Muscle of leg (tissue), 16 donors: ENCODE results near the gene KCNG3. TPM values are rescaled to one million over a fixed set of nuclear protein-coding genes. Genes with fewer than 3 reads are reported as not detected.

Source experiments
- DNase-seq: peaks from one replicate; pipeline ENCODE4 v3.0.0; 2013
- H3K27ac ChIP-seq: one replicate; pipeline ENCODE4 v1.5.1; 2013; ENCODE audit warnings: mild to moderate bottlenecking, low read length, control low read depth
- H3K27me3 ChIP-seq: one replicate; pipeline ENCODE4 v1.6.1; 2013; ENCODE audit warnings: low read length; ENCODE audit not compliant: control insufficient read depth, insufficient read depth
- H3K36me3 ChIP-seq: one replicate; pipeline ENCODE4 v1.6.1; 2013; ENCODE audit warnings: low read length; ENCODE audit not compliant: control insufficient read depth, insufficient read depth
- H3K4me1 ChIP-seq: one replicate; pipeline ENCODE4 v1.6.1; 2013; ENCODE audit warnings: low read length; ENCODE audit not compliant: control insufficient read depth, insufficient read depth
- H3K4me3 ChIP-seq: one replicate; pipeline ENCODE4 v1.5.1; 2013; ENCODE audit warnings: low read length, control low read depth
- H3K9me3 ChIP-seq: replicated peaks from 2 replicates; pipeline ENCODE4 v1.6.1; 2013; ENCODE audit warnings: low read depth, low read length; ENCODE audit not compliant: control insufficient read depth
- WGBS: methylation state at CpG from one replicate; pipeline ENCODE4 v1.1.5; 2013; ENCODE audit warnings: missing lambda C conversion rate; ENCODE audit not compliant: insufficient coverage; 5-methylcytosine and 5-hydroxymethylcytosine counted together
- long read RNA-seq, 11 donors: transcript quantifications; one replicate each; lab custom pipeline, GENCODE V29; 2026
- polyA plus RNA-seq, 8 donors: library from polyadenylated mRNA; unstranded; fragments of 120-200 nt; gene quantifications; one replicate each; pipeline versions ENCODE4 v1.2.1 to v1.2.3, GENCODE V29; 2013; ENCODE audit warnings: inconsistent platforms in 1 of 8, low replicate concordance in 1 of 8; ENCODE audit not compliant: insufficient read length in 8 of 8, insufficient read depth in 1 of 8
- total RNA-seq: library from RNA; stranded (reverse); fragments of 120-200 nt; gene quantifications from one replicate; pipeline ENCODE4 v1.2.4, GENCODE V29; 2013

KCNG3 gene
- total RNA-seq (0.09 TPM), polyA plus RNA-seq (under 1 TPM in 1 of 8 donors, not detected in 7; 0.04 TPM)
- long read RNA-seq, donor 1, result 0 reads
- long read RNA-seq, donor 2, result 0 reads
- long read RNA-seq, donor 3, result 0 reads
- long read RNA-seq, donor 4, result 0 reads
- long read RNA-seq, donor 5, result 0 reads
- long read RNA-seq, donor 6, result 0 reads
- long read RNA-seq, donor 7, result 0 reads
- long read RNA-seq, donor 8, result 0 reads
- long read RNA-seq, donor 9, result 0 reads
- long read RNA-seq, donor 10, result 0 reads
- long read RNA-seq, donor 11, result 0 reads

- WGBS, result under 1% methylated on average over 121 of the region's 123 CpGs
- Histone ChIP-seq H3K4me3 (peak within 1 kb of the TSS; percentile 42), H3K36me3 (no peaks in the 10 kb centered on the region), H3K27me3 (peaks cover 38% of the 10 kb centered on the region), H3K9me3 (no peaks in the 10 kb centered on the region), H3K4me1 (peaks cover 11% of the 10 kb centered on the region), H3K27ac (no peak within 1 kb of the TSS)
- peak; percentile 64 for DNase-seq
Measured at GRCh38 chr2:42493468-42494354, at the start of gene KCNG3. KCNG3 (minus strand) TSS chr2:42493982; CDS start chr2:42493501, 481 bp downstream.

GRCh38 chr2:42542871-42543270 lies 49.1 kb upstream of the KCNG3 start:
- DNase-seq, result no peak
- Histone ChIP-seq H3K36me3 (no peaks in the 10 kb centered on the region), H3K27me3 (no peaks in the 10 kb centered on the region), H3K4me1 (no peaks in the 10 kb centered on the region), H3K27ac (no peak overlapping the region), H3K9me3 (no peaks in the 10 kb centered on the region), H3K4me3 (no peak overlapping the region)
- WGBS, result 80% methylated on average over 2 of the region's 4 CpGs

GRCh38 chr2:42537493-42537892 lies 43.7 kb upstream of the KCNG3 start:
- H3K4me1 ChIP-seq, result no peaks in the 10 kb centered on the region
- DNase-seq, result no peak
- no peaks in the 10 kb centered on the region for H3K36me3 ChIP-seq
- no peaks in the 10 kb centered on the region for H3K9me3 ChIP-seq
- H3K27me3 ChIP-seq, result no peaks in the 10 kb centered on the region
- WGBS, result no CpG with 5 or more reads among the region's 3 CpGs
- H3K27ac ChIP-seq, result no peak overlapping the region
- no peak overlapping the region for H3K4me3 ChIP-seq

GRCh38 chr2:42532397-42532796 lies 38.6 kb upstream of the KCNG3 start:
- Histone ChIP-seq H3K4me3 (no peak overlapping the region), H3K27ac (no peak overlapping the region), H3K36me3 (no peaks in the 10 kb centered on the region), H3K27me3 (no peaks in the 10 kb centered on the region), H3K4me1 (no peaks in the 10 kb centered on the region), H3K9me3 (no peaks in the 10 kb centered on the region)
- no CpG with 5 or more reads among the region's 4 CpGs for WGBS
- no peak for DNase-seq

GRCh38 chr2:42523341-42523740 lies 29.6 kb upstream of the KCNG3 start:
- no peaks in the 10 kb centered on the region for H3K4me1 ChIP-seq
- no peaks in the 10 kb centered on the region for H3K9me3 ChIP-seq
- no peaks in the 10 kb centered on the region for H3K27me3 ChIP-seq
- no peak overlapping the region for H3K27ac ChIP-seq
- WGBS, result 43% methylated on average over 10 of the region's 13 CpGs
- DNase-seq, result no peak
- H3K4me3 ChIP-seq, result no peak overlapping the region
- H3K36me3 ChIP-seq, result no peaks in the 10 kb centered on the region

- no peaks in the 10 kb centered on the region for H3K4me1 ChIP-seq
- WGBS, result 83% methylated on average over 2 of the region's 2 CpGs
- no peaks in the 10 kb centered on the region for H3K9me3 ChIP-seq
- no peak for DNase-seq
- no peak overlapping the region for H3K4me3 ChIP-seq
- H3K36me3 ChIP-seq, result no peaks in the 10 kb centered on the region
- H3K27me3 ChIP-seq, result no peaks in the 10 kb centered on the region
- H3K27ac ChIP-seq, result no peak overlapping the region
Measured at GRCh38 chr2:42522035-42522434, 28.3 kb upstream of the KCNG3 start.

- 92% methylated on average over 6 of the region's 8 CpGs for WGBS
- H3K27me3 ChIP-seq, result no peaks in the 10 kb centered on the region
- H3K27ac ChIP-seq, result no peak overlapping the region
- H3K9me3 ChIP-seq, result no peaks in the 10 kb centered on the region
- no peaks in the 10 kb centered on the region for H3K36me3 ChIP-seq
- no peaks in the 10 kb centered on the region for H3K4me1 ChIP-seq
- no peak overlapping the region for H3K4me3 ChIP-seq
- no peak for DNase-seq
Measured at GRCh38 chr2:42519624-42520023, 25.8 kb upstream of the KCNG3 start.

GRCh38 chr2:42516418-42516901 lies 22.7 kb upstream of the KCNG3 start:
- Histone ChIP-seq H3K9me3 (no peaks in the 10 kb centered on the region), H3K36me3 (no peaks in the 10 kb centered on the region), H3K4me3 (no peak overlapping the region), H3K27me3 (no peaks in the 10 kb centered on the region), H3K27ac (no peak overlapping the region), H3K4me1 (no peaks in the 10 kb centered on the region)
- no peak for DNase-seq
- WGBS, result 61% methylated on average over 4 of the region's 4 CpGs

GRCh38 chr2:42513252-42513918 lies 19.6 kb upstream of the KCNG3 start:
- H3K4me1 ChIP-seq, result no peaks in the 10 kb centered on the region
- 65% methylated on average over 4 of the region's 5 CpGs for WGBS
- H3K4me3 ChIP-seq, result no peak overlapping the region
- DNase-seq, result peak; percentile 27
- no peak overlapping the region for H3K27ac ChIP-seq
- no peaks in the 10 kb centered on the region for H3K27me3 ChIP-seq
- no peaks in the 10 kb centered on the region for H3K9me3 ChIP-seq
- H3K36me3 ChIP-seq, result no peaks in the 10 kb centered on the region
